Keratinocyte (primary cell): ENCODE results near the gene SS18L1. TPM values are rescaled to one million over a fixed set of nuclear protein-coding genes. Genes with fewer than 3 reads are reported as not detected.
A peak's percentile ranks its signal among the peaks of the same experiment; 100 is the strongest.

Experiments used
- DNase-seq: peaks from one replicate; pipeline ENCODE4 v3.0.0-alpha.2; 2011; ENCODE audit warnings: low read depth, missing footprints, low spot score
- FAIRE-seq: peaks from 2 replicates; lab custom pipeline; 2011; peaks lifted over from hg19 to GRCh38; lab: Jason Lieb, UNC
- H2AFZ ChIP-seq: 2 replicates; pipeline ENCODE4 v1.6.0; 2012; ENCODE audit warnings: low read length, control low read depth, inconsistent platforms; ENCODE audit not compliant: control insufficient read depth
- H3K27ac ChIP-seq: 2 replicates; pipeline ENCODE4 v1.5.1; 2011; ENCODE audit warnings: low read length; ENCODE audit not compliant: control insufficient read depth, insufficient read depth
- H3K27me3 ChIP-seq: 3 replicates; pipeline ENCODE4 v1.6.0; 2011; ENCODE audit warnings: low read length; ENCODE audit not compliant: control insufficient read depth, insufficient read depth; ENCODE audit errors: extremely low read depth
- H3K36me3 ChIP-seq, 2 experiments: 2 replicates in 1 of 2; 3 replicates in 1 of 2; pipeline ENCODE4 v1.5.1; 2011; ENCODE audit warnings: low read length in 2 of 2, mild to moderate bottlenecking in 1 of 2; ENCODE audit not compliant: control insufficient read depth in 2 of 2, insufficient read depth in 2 of 2; ENCODE audit errors: extremely low read depth in 1 of 2
- H3K4me1 ChIP-seq: 3 replicates; pipeline ENCODE4 v1.5.1; 2011; ENCODE audit warnings: low read length; ENCODE audit not compliant: control insufficient read depth, insufficient read depth; ENCODE audit errors: extremely low read depth
- H3K4me2 ChIP-seq: 3 replicates; pipeline ENCODE4 v1.6.0; 2011; ENCODE audit warnings: low read depth, low read length; ENCODE audit not compliant: control insufficient read depth, insufficient read depth; ENCODE audit errors: extremely low read depth
- H3K4me3 ChIP-seq, 3 experiments: fragments of 200-600 bp in 1 of 3; sonication (generic) in 1 of 3; 2 replicates in 2 of 3; 3 replicates in 1 of 3; pipeline ENCODE4 v1.5.1; 2011 to 2016; ENCODE audit warnings: low read length in 3 of 3, mild to moderate bottlenecking in 3 of 3, control low read depth in 2 of 3, inconsistent platforms in 1 of 3, low read depth in 1 of 3, mixed read lengths in 1 of 3, mixed run types in 1 of 3, moderate library complexity in 1 of 3; ENCODE audit not compliant: control insufficient read depth in 2 of 3, insufficient read depth in 2 of 3; ENCODE audit errors: extremely low read depth in 1 of 3
- H3K79me2 ChIP-seq: 2 replicates; pipeline ENCODE4 v1.6.0; 2012; ENCODE audit warnings: low read length; ENCODE audit not compliant: control insufficient read depth, insufficient read depth
- H3K9ac ChIP-seq: 3 replicates; pipeline ENCODE4 v1.6.0; 2011; ENCODE audit warnings: low read length; ENCODE audit not compliant: control insufficient read depth, insufficient read depth; ENCODE audit errors: extremely low read depth
- H3K9me1 ChIP-seq: 3 replicates; pipeline ENCODE4 v1.6.0; 2011; ENCODE audit warnings: low read length; ENCODE audit not compliant: control insufficient read depth, insufficient read depth; ENCODE audit errors: extremely low read depth
- H3K9me3 ChIP-seq: 2 replicates; pipeline ENCODE4 v1.5.1; 2012; ENCODE audit warnings: low read depth, low read length; ENCODE audit not compliant: control insufficient read depth
- H4K20me1 ChIP-seq: 3 replicates; pipeline ENCODE4 v1.6.0; 2011; ENCODE audit warnings: low read length; ENCODE audit not compliant: control insufficient read depth, insufficient read depth; ENCODE audit errors: extremely low read depth
- CTCF ChIP-seq, 3 experiments: IDR thresholded peaks in 1 of 3; conservative IDR thresholded peaks in 1 of 3; optimal IDR thresholded peaks in 1 of 3; 2 replicates in 2 of 3; 3 replicates in 1 of 3; pipeline versions ENCODE3 to v1.5.1; 2011; ENCODE audit warnings: low read length in 3 of 3, mild to moderate bottlenecking in 3 of 3, moderate library complexity in 2 of 3, control low read depth in 1 of 3, inconsistent platforms in 1 of 3; ENCODE audit not compliant: insufficient read depth in 2 of 3; ENCODE audit errors: extremely low read depth in 1 of 3
- EZH2 ChIP-seq: IDR thresholded peaks from one replicate; pipeline ENCODE4 v1.6.1; 2012; ENCODE audit warnings: inconsistent platforms, mild to moderate bottlenecking, low read length, moderate library complexity
- dilution Hi-C: fragments of 300-500 bp; cut with MboI; formaldehyde crosslinking; loops from one replicate; pipeline ENCODE4 v1.7.0; 2020; ENCODE audit warnings: low sequenced_read_pairs; ENCODE audit not compliant: extremely low pct_ligation_motif_present
- polyA plus RNA-seq, 5 experiments: library from polyadenylated mRNA; depleted of rRNA in 3 of 5; stranded (reverse) in 3 of 5; stranded (forward) in 1 of 5; unstranded in 1 of 5; fragments of >200 nt; gene quantifications; 1 replicate in 1 of 5; 2 replicates in 3 of 5; 3 replicates in 1 of 5; pipeline versions ENCODE4 v1.2.1 to v1.2.3, GENCODE V29; 2011 to 2012; ENCODE audit warnings: missing spikeins in 2 of 5, low read depth in 1 of 5, low replicate concordance in 1 of 5

Gene SS18L1
- polyA plus RNA-seq, 1 donor (not counting 4 experiments of a cell fraction or from before 2014, with no cell fraction given): 9.4 TPM

- Histone ChIP-seq H3K27me3 (peaks cover 22% of the 10 kb centered on the region), H3K9me1 (no peaks in the 10 kb centered on the region), H3K9me3 (no peaks in the 10 kb centered on the region), H3K79me2 (peaks cover 17% of the 10 kb centered on the region), H3K36me3 (peaks cover 7 to 12% of the 10 kb centered on the region in 2 experiments), H4K20me1 (peaks cover 14% of the 10 kb centered on the region), H3K4me2 (peak within 1 kb of the TSS; percentile 93), H3K4me3 (peak within 1 kb of the TSS; percentile 54 to 89 (median 77)), H3K27ac (peak within 1 kb of the TSS; percentile 88), H3K9ac (peak within 1 kb of the TSS; percentile 88), H3K4me1 (peaks cover 8% of the 10 kb centered on the region), H2AFZ (peak within 1 kb of the TSS; percentile 78)
- dilution Hi-C loops: no loop called here
- FAIRE-seq (no peak), DNase-seq (peak; percentile 63)
- TF ChIP-seq EZH2: no peak
- TF ChIP-seq CTCF (optimal IDR thresholded peaks at IDR 0.05 in 1 of 3, IDR thresholded peaks at IDR 0.05 in 1 of 3, conservative IDR thresholded peaks at IDR 0.05 in 1 of 3; ENCODE audit: extremely low read depth in 1 of 3, insufficient read depth in 2 of 3, low read length in 3 of 3): no peak
These were observed 21.6 kb upstream of the SS18L1 start, which contains the start of gene LSM14B for GRCh38 chr20:62121776-62122653. TSS of gene LSM14B (plus strand) at chr20:62122475. CDS start at chr20:62122667, 192 bp downstream.

GRCh38 chr20:62122654-62123449, 20.7 kb upstream of the SS18L1 start:
- H3K27ac ChIP-seq: peak overlapping the region; percentile 26
- H3K9me3 ChIP-seq: no peaks in the 10 kb centered on the region
- peak overlapping the region; percentile 93 for H3K4me2 ChIP-seq
- H3K9me1 ChIP-seq: no peaks in the 10 kb centered on the region
- H4K20me1 ChIP-seq: peaks cover 14% of the 10 kb centered on the region
- peaks cover 13% of the 10 kb centered on the region for H3K27me3 ChIP-seq
- H3K36me3 ChIP-seq: peaks cover 15 to 18% of the 10 kb centered on the region in 2 experiments
- no peak for TF ChIP-seq CTCF (optimal IDR thresholded peaks at IDR 0.05 in 1 of 3, IDR thresholded peaks at IDR 0.05 in 1 of 3, conservative IDR thresholded peaks at IDR 0.05 in 1 of 3; ENCODE audit: extremely low read depth in 1 of 3, insufficient read depth in 2 of 3, low read length in 3 of 3)
- no peak for TF ChIP-seq EZH2
- peak overlapping the region; percentile 70 for H2AFZ ChIP-seq
- dilution Hi-C loops: no loop called here
- DNase-seq (no peak), FAIRE-seq (no peak)
- peak overlapping the region; percentile 78 for H3K9ac ChIP-seq
- peaks cover 8% of the 10 kb centered on the region for H3K4me1 ChIP-seq
- peak overlapping the region; percentile 50 to 66 (median 62) for H3K4me3 ChIP-seq
- H3K79me2 ChIP-seq: peaks cover 17% of the 10 kb centered on the region
